ENCODE results near the gene MYL10.

MYL10 gene

GRCh38 chr7:101567230-101567629, 61.9 kb downstream of the MYL10 start:
- POLR2A ChIA-PET: no interaction called here
- no peak for DNase-seq (ENCODE audit: low read depth, low spot score)
- H3K4me3 ChIP-seq (ENCODE audit: low read depth, low read length): no peak overlapping the region
- CTCF ChIA-PET: interaction anchor here (0.6 to 0.7 kb wide), 2 partner anchors 29 to 669 kb away, joined by 3 read pairs; no protein-coding TSS in a partner anchor
- TF ChIP-seq CTCF (IDR thresholded peaks at IDR 0.05; ENCODE audit: insufficient read depth, low read length, missing control alignments): no peak

GRCh38 chr7:101565601-101566209, 63.4 kb downstream of the MYL10 start:
- no peak for DNase-seq (ENCODE audit: low read depth, low spot score)
- ChIA-PET CTCF (interaction anchor here (1.3 kb wide), 1 partner anchor 27 kb away, joined by 6 read pairs; no protein-coding TSS in a partner anchor), POLR2A (no interaction called here)
- TF ChIP-seq CTCF (IDR thresholded peaks at IDR 0.05; ENCODE audit: insufficient read depth, low read length, missing control alignments): no peak
- no peak overlapping the region for H3K4me3 ChIP-seq (ENCODE audit: low read depth, low read length)

- no peak for TF ChIP-seq CTCF (IDR thresholded peaks at IDR 0.05; ENCODE audit: insufficient read depth, low read length, missing control alignments)
- DNase-seq (ENCODE audit: low read depth, low spot score): no peak
- ChIA-PET CTCF (no interaction called here), POLR2A (no interaction called here)
- no peak overlapping the region for H3K4me3 ChIP-seq (ENCODE audit: low read depth, low read length)
Measured at GRCh38 chr7:101564778-101565211, 64.3 kb downstream of the MYL10 start.

- no peak for DNase-seq (ENCODE audit: low read depth, low spot score)
Measured at GRCh38 chr7:101563943-101564777, 64.9 kb downstream of the MYL10 start.

More at GRCh38 chr7:101563943-101564777, 64.9 kb downstream of the MYL10 start:
- no peak for TF ChIP-seq CTCF (IDR thresholded peaks at IDR 0.05; ENCODE audit: insufficient read depth, low read length, missing control alignments)
- no peak overlapping the region for H3K4me3 ChIP-seq (ENCODE audit: low read depth, low read length)
- ChIA-PET POLR2A (no interaction called here), CTCF (interaction anchor here (1.3 kb wide), 1 partner anchor 11 kb away, joined by 3 read pairs; no protein-coding TSS in a partner anchor)
